Esophagus squamous epithelium (tissue), 5 donors: ENCODE measurements around the gene LMAN1L. TPM values are rescaled to one million over a fixed set of nuclear protein-coding genes. Genes with fewer than 3 reads are reported as not detected.

Experiments
- DNase-seq: peaks from one replicate; lab custom pipeline; 2025; lab: John Stamatoyannopoulos, UW
- H3K27ac ChIP-seq, 4 donors: fragments of 200-600 bp; sonication (generic); one replicate each; pipeline ENCODE4 v1.5.1; 2016 to 2019; ENCODE audit warnings: mild to moderate bottlenecking in 1 of 4
- H3K27me3 ChIP-seq, 4 donors: fragments of 200-600 bp; sonication (generic); 1 replicate in 3 of 4; 2 replicates in 1 of 4; pipeline versions ENCODE4 v1.5.1 to v1.6.0; 2017 to 2021; ENCODE audit warnings: antibody characterized with exemption in 1 of 4
- H3K36me3 ChIP-seq, 3 donors: fragments of 200-600 bp; sonication (generic); one replicate each; pipeline ENCODE4 v1.5.1; 2016 to 2019
- H3K4me1 ChIP-seq, 3 donors: fragments of 200-600 bp; sonication (generic); one replicate each; pipeline ENCODE4 v1.5.1; 2017 to 2019
- H3K4me3 ChIP-seq, 4 donors: fragments of 200-600 bp; sonication (generic); 1 replicate in 3 of 4; 2 replicates in 1 of 4; pipeline ENCODE4 v1.5.1; 2016 to 2019; ENCODE audit warnings: mild to moderate bottlenecking in 2 of 4, moderate library complexity in 1 of 4
- H3K9me3 ChIP-seq, 3 donors: fragments of 200-600 bp; sonication (generic); one replicate each; pipeline ENCODE4 v1.5.1; 2016 to 2019
- CTCF ChIP-seq, 6 experiments: fragments of 450-650 bp in 4 of 6; fragments of 200-600 bp in 2 of 6; sonication (generic) in 2 of 6; IDR thresholded peaks; one replicate each; pipeline ENCODE4 v1.5.1; 2016 to 2019; ENCODE audit warnings: antibody characterized with exemption in 6 of 6, mild to moderate bottlenecking in 4 of 6, moderate library complexity in 4 of 6
- POLR2A ChIP-seq, 4 donors: fragments of 450-650 bp; IDR thresholded peaks; one replicate each; pipeline ENCODE4 v1.6.1; 2017; ENCODE audit warnings: antibody characterized with exemption in 4 of 4, mild to moderate bottlenecking in 4 of 4, moderate library complexity in 3 of 4
- WGBS, 2 donors: methylation state at CpG; one replicate each; pipeline ENCODE4 v1.1.5; 2018; 5-methylcytosine and 5-hydroxymethylcytosine counted together
- intact Hi-C: fragments of 100-400 bp; cut with DNase I; formaldehyde crosslinking; loops from one replicate; pipeline ENCODE4 v1.15.0; 2022
- total RNA-seq, 4 donors: library from RNA; depleted of rRNA; stranded (reverse); fragments of >200 nt; gene quantifications; one replicate each; pipeline ENCODE4 v1.1.0, GENCODE V29; 2016
- donor health status: DM: yes; HTN: yes; CAD: no.

The LMAN1L gene
- total RNA-seq, 4 donors from 2014 or later, result 0.18 TPM; not detected in 3

GRCh38 chr15:74823324-74823723 lies 10.7 kb downstream of the LMAN1L start:
- intact Hi-C loops, result no loop called here
- TF ChIP-seq POLR2A (IDR thresholded peaks at IDR 0.05) (no peak), CTCF (IDR thresholded peaks at IDR 0.05) (no peak)
- peaks cover 0 to 19% (median 0%) of the 10 kb centered on the region in 3 donors for H3K4me1 ChIP-seq
- peaks cover 0 to 37% (median 2%) of the 10 kb centered on the region in 4 donors for H3K27me3 ChIP-seq
- H3K9me3 ChIP-seq, result no peaks in the 10 kb centered on the region
- no peak overlapping the region for H3K4me3 ChIP-seq
- H3K36me3 ChIP-seq, result no peaks in the 10 kb centered on the region
- DNase-seq, result no peak
- no peak overlapping the region for H3K27ac ChIP-seq
- WGBS, 2 donors, result 29 to 69% methylated on average over 1 to 6 of the region's 6 CpGs

GRCh38 chr15:74824976-74825375 lies 12.3 kb downstream of the LMAN1L start:
- Histone ChIP-seq H3K9me3 (no peaks in the 10 kb centered on the region), H3K27me3 (peaks cover 0 to 51% (median 2%) of the 10 kb centered on the region in 4 donors), H3K4me3 (no peak overlapping the region), H3K4me1 (peaks cover 0 to 9% (median 0%) of the 10 kb centered on the region in 3 donors), H3K27ac (no peak overlapping the region), H3K36me3 (no peaks in the 10 kb centered on the region)
- TF ChIP-seq POLR2A (IDR thresholded peaks at IDR 0.05), result no peak
- no peak for TF ChIP-seq CTCF (IDR thresholded peaks at IDR 0.05)
- no peak for DNase-seq
- intact Hi-C loops, result no loop called here
- WGBS, 2 donors, result 64 to 73% methylated on average over 7 of the region's 7 CpGs

- intact Hi-C loops, result no loop called here
- WGBS, 2 donors, result 41 to 62% methylated on average over 6 to 7 of the region's 10 CpGs
- no peak overlapping the region for H3K27ac ChIP-seq
- no peaks in the 10 kb centered on the region for H3K36me3 ChIP-seq
- no peak for DNase-seq
- no peak for TF ChIP-seq CTCF (IDR thresholded peaks at IDR 0.05)
- no peaks in the 10 kb centered on the region for H3K9me3 ChIP-seq
- no peak overlapping the region for H3K4me3 ChIP-seq
- H3K27me3 ChIP-seq, result peaks cover 0 to 56% (median 2%) of the 10 kb centered on the region in 4 donors
- H3K4me1 ChIP-seq, result peaks cover 0 to 9% (median 0%) of the 10 kb centered on the region in 3 donors
Measured at GRCh38 chr15:74825866-74826265, 13.2 kb downstream of the LMAN1L start.

GRCh38 chr15:74826364-74826819 lies 13.8 kb downstream of the LMAN1L start, which contains the start of gene CPLX3:
Gene CPLX3, plus strand, starts transcription at chr15:74826627. Its CDS starts 77 bp downstream, at chr15:74826704.
- Histone ChIP-seq H3K27ac (no peak within 1 kb of the TSS), H3K27me3 (peaks cover 0 to 56% (median 2%) of the 10 kb centered on the region in 4 donors), H3K9me3 (no peaks in the 10 kb centered on the region), H3K36me3 (no peaks in the 10 kb centered on the region), H3K4me3 (no peak within 1 kb of the TSS), H3K4me1 (peaks cover 0 to 14% (median 0%) of the 10 kb centered on the region in 3 donors)
- intact Hi-C loops, result no loop called here
- no peak for DNase-seq
- TF ChIP-seq CTCF (IDR thresholded peaks at IDR 0.05), result no peak
- TF ChIP-seq POLR2A (IDR thresholded peaks at IDR 0.05), result no peak
- 7 to 20% methylated on average over 2 to 10 of the region's 44 CpGs for WGBS, 2 donors

GRCh38 chr15:74826921-74827320 lies 14.3 kb downstream of the LMAN1L start:
- Histone ChIP-seq H3K4me1 (peaks cover 0 to 19% (median 0%) of the 10 kb centered on the region in 3 donors), H3K9me3 (no peaks in the 10 kb centered on the region), H3K36me3 (no peaks in the 10 kb centered on the region), H3K27me3 (peaks cover 0 to 56% (median 2%) of the 10 kb centered on the region in 4 donors), H3K27ac (no peak overlapping the region), H3K4me3 (no peak overlapping the region)
- intact Hi-C loops, result no loop called here
- TF ChIP-seq CTCF (IDR thresholded peaks at IDR 0.05) (no peak), POLR2A (IDR thresholded peaks at IDR 0.05) (no peak)
- 14 to 18% methylated on average over 8 to 11 of the region's 21 CpGs for WGBS, 2 donors
- DNase-seq, result no peak
